Osteocyte (in vitro differentiated cells): ENCODE measurements around the gene INTS14. TPM values are rescaled to one million over a fixed set of nuclear protein-coding genes. Genes with fewer than 3 reads are reported as not detected.

Experiments
- DNase-seq: peaks from one replicate; pipeline ENCODE4 v3.0.0; 2021; ENCODE audit warnings: mixed read lengths; ENCODE audit not compliant: unreplicated experiment; ENCODE audit errors: extremely low spot score
- H3K27ac Mint-ChIP-seq: one replicate; pipeline ENCODE4 v1.8.0; 2021; ENCODE audit warnings: mild to moderate bottlenecking, mixed read lengths; ENCODE audit not compliant: unreplicated experiment
- H3K27me3 Mint-ChIP-seq: one replicate; pipeline ENCODE4 v1.8.0; 2021; ENCODE audit warnings: mixed read lengths; ENCODE audit not compliant: unreplicated experiment
- H3K36me3 Mint-ChIP-seq: one replicate; pipeline ENCODE4 v1.8.0; 2021; ENCODE audit warnings: mixed read lengths; ENCODE audit not compliant: unreplicated experiment
- H3K4me1 Mint-ChIP-seq: one replicate; pipeline ENCODE4 v1.8.0; 2021; ENCODE audit warnings: mixed read lengths; ENCODE audit not compliant: unreplicated experiment
- H3K4me3 Mint-ChIP-seq: one replicate; pipeline ENCODE4 v1.8.0; 2021; ENCODE audit warnings: mild to moderate bottlenecking, moderate library complexity, mixed read lengths; ENCODE audit not compliant: unreplicated experiment
- H3K9me3 Mint-ChIP-seq: one replicate; pipeline ENCODE4 v1.8.0; 2021; ENCODE audit warnings: mixed read lengths; ENCODE audit not compliant: unreplicated experiment
- CTCF ChIP-seq: fragments of 200-600 bp; sonication (generic); IDR thresholded peaks from 2 replicates; pipeline ENCODE4 v1.5.0; 2021; ENCODE audit warnings: antibody characterized with exemption, mild to moderate bottlenecking, moderate library complexity
- total RNA-seq: library from RNA; stranded (reverse); gene quantifications from 2 replicates; pipeline ENCODE4 v1.2.1, GENCODE V29; 2021

Gene INTS14
- total RNA-seq, 1 donor from 2014 or later = 33.9 TPM

GRCh38 chr15:65629548-65629947 is 18.6 kb upstream of the INTS14 start:
- no peaks in the 10 kb centered on the region for H3K27me3 Mint-ChIP-seq
- no peaks in the 10 kb centered on the region for H3K9me3 Mint-ChIP-seq
- peaks cover 14% of the 10 kb centered on the region for H3K36me3 Mint-ChIP-seq
- no peak for TF ChIP-seq CTCF
- H3K4me1 Mint-ChIP-seq = peaks cover 5% of the 10 kb centered on the region
- DNase-seq = no peak
- no peak overlapping the region for H3K27ac Mint-ChIP-seq
- no peak overlapping the region for H3K4me3 Mint-ChIP-seq

- DNase-seq = no peak
- no peak overlapping the region for H3K27ac Mint-ChIP-seq
- no peaks in the 10 kb centered on the region for H3K27me3 Mint-ChIP-seq
- TF ChIP-seq CTCF = no peak
- H3K9me3 Mint-ChIP-seq = no peaks in the 10 kb centered on the region
- H3K4me1 Mint-ChIP-seq = no peaks in the 10 kb centered on the region
- H3K36me3 Mint-ChIP-seq = peaks cover 18% of the 10 kb centered on the region
- no peak overlapping the region for H3K4me3 Mint-ChIP-seq
These were observed 15.9 kb upstream of the INTS14 start for GRCh38 chr15:65626856-65627255.

- H3K4me3 Mint-ChIP-seq = no peak overlapping the region
- H3K27me3 Mint-ChIP-seq = no peaks in the 10 kb centered on the region
- no peak overlapping the region for H3K27ac Mint-ChIP-seq
- H3K4me1 Mint-ChIP-seq = no peaks in the 10 kb centered on the region
- TF ChIP-seq CTCF = no peak
- H3K36me3 Mint-ChIP-seq = peaks cover 22% of the 10 kb centered on the region
- no peak for DNase-seq
- H3K9me3 Mint-ChIP-seq = no peaks in the 10 kb centered on the region
These were observed 12.2 kb upstream of the INTS14 start for GRCh38 chr15:65623103-65623502.

- no peak for TF ChIP-seq CTCF
- Mint-ChIP-seq H3K4me3 (no peak within 1 kb of the TSS), H3K27me3 (no peaks in the 10 kb centered on the region), H3K27ac (no peak within 1 kb of the TSS), H3K36me3 (peaks cover 24% of the 10 kb centered on the region), H3K9me3 (no peaks in the 10 kb centered on the region), H3K4me1 (no peaks in the 10 kb centered on the region)
- DNase-seq = no peak
These were observed 10.7 kb upstream of the INTS14 start, which contains the start of gene SLC24A1 for GRCh38 chr15:65621638-65622037. SLC24A1 (plus strand) TSS chr15:65621938; CDS start chr15:65624081, 2,143 bp downstream.

- TF ChIP-seq CTCF = no peak
- H3K9me3 Mint-ChIP-seq = no peaks in the 10 kb centered on the region
These were observed 9.9 kb upstream of the INTS14 start for GRCh38 chr15:65620833-65621232.

More at GRCh38 chr15:65620833-65621232, 9.9 kb upstream of the INTS14 start:
- Mint-ChIP-seq H3K4me1 (no peaks in the 10 kb centered on the region), H3K4me3 (no peak overlapping the region), H3K27ac (no peak overlapping the region), H3K36me3 (peaks cover 19% of the 10 kb centered on the region), H3K27me3 (no peaks in the 10 kb centered on the region)
- no peak for DNase-seq
